ENCODE results near the gene LPCAT1.

LPCAT1 gene

GRCh38 chr5:1555011-1555807 lies 31.4 kb upstream of the LPCAT1 start:
- DNase-seq: peak; percentile 86

DNA sequence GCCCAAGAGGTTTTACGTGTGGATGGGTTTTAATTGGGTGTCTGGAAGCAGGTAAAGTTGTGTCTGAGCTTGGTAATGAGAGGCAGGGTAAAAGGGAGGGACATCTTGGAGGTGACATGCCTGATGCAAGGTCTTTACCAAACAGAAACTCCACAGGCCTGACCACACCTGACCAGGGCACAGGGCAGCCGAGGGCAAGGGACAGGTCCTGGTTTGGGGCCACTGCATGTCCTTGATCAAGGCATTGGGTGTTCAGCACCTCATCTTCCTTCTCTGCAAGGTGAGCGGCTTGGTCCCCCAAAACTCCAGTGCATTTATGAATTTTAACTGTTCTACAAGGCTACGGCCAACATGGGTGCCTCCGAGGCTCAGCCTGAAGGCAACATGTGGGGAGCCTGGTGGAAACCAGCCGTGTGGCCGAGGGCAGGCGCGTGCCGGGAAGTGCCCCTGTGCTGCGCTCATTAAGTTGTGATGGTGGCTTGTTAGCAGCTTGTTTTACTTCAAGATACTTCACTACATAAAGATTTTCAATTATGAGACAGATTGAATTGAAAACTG lies 30.7 kb upstream of the LPCAT1 start:
- no peak for DNase-seq

DNA sequence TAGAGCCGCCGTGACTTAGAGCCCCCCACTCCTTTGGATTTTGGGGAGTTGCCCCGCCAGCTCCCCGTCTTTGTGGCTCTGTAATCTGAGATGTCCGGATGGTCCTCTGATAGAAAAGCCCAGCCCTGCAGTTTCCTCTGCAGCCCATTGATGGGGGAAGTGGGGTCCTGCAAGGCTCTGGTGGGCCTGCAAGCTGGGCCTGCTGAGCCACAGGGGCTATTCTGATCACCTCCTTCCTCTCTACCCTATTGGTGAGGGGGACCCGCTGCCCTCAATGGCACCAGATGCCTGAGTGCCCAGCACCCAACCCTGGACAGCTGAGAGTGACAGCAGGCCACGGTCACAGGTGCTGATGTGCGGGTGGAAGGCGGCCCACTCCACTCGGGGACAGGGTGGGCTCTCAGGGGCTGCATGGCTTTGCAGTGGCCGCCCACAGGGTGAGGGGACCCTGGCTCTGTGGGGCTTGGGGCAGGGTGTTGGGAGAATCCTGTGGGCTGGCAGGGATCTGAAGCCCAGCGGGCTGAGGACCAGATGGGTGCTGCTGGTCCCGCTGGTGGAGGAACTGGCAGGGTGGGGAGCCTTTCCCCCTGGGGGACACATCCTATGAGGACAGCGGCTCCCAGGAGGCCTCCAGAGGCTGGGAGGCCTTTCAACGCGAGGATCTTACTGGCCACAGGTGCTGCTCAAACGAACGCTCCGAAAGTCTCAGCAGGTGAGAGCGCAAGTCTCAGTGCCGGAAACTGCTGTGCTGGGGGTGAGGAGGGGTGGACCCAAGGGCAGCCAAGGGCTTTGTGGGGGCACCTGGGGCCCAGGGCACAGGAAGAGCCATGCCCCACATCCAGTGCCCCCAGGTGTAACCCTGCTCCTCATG lies 30.0 kb upstream of the LPCAT1 start:
- no peak for DNase-seq

GRCh38 chr5:1552521-1553255 lies 28.9 kb upstream of the LPCAT1 start:
- DNase-seq: no peak

GRCh38 chr5:1551426-1552301 lies 27.9 kb upstream of the LPCAT1 start:
- no peak for DNase-seq

- DNase-seq: no peak
Measured at GRCh38 chr5:1550287-1551076, 26.7 kb upstream of the LPCAT1 start.

DNA sequence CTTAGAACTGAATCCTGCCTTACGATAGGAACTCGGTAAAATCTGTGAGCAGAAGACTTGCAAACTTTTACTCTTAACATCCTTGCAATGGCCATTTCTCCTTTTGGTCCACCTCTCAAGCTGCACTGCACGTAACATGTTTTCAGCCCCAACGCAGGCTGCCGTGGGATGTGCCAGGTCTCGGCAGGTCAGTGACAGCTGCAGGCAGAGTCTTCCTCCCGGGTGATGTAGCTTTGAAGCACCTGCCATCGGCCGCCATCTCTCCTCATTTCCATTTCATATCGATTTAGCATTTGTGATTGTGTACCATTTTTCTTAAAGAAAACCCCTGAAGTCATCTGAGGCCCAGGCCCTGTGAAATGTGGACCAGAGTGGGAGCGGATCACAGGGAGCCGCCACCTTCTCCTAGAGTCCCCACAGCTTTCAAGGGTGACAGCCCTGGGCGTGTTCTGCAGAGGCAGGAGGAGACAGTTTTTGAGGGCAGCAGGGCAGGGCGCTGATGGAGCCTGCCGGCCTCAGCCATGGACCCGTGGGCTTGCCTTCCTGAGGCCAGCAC lies 25.8 kb upstream of the LPCAT1 start:
- no peak for DNase-seq

- no peak for DNase-seq
Measured at GRCh38 chr5:1548702-1549474, 25.1 kb upstream of the LPCAT1 start.

DNA sequence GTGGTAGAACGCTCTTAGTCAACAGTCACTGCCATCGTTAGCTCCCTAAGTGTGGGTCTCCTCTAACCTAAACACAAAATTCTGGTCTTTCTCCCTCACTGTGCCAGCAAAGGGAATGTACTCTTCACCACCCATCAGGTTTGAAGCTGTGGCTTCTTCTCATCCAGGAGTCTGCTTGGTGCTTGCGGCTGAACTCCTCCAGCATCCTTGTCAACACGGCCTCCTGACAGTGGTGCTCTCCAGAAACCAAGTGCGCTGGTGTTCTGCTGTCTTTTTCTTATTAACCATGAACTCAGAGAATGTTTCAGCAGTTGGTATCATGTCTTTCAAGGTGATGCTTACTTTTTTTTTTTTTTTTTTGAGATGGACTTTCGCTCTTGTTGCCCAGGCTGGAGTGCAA lies 23.9 kb upstream of the LPCAT1 start:
- DNase-seq: no peak

DNA sequence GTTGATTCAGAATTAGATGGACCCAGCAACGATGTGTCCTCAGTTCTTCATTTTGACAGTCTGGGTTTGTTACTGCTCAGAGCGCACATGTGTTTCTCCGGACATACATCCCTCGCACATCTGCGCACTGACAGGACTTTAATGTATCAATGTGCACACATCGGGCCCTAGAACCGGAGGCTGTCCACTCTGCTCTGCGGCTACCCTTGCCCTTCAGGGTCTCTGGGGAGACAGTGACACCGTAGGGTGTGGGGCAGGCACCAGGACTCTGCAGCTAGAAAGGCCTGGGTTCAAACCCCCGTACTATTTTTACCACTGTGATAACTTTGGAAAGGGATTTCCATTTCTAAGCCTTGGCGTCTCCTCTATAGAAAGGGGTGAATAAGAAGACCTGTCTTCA lies 23.5 kb upstream of the LPCAT1 start:
- DNase-seq: no peak

DNA sequence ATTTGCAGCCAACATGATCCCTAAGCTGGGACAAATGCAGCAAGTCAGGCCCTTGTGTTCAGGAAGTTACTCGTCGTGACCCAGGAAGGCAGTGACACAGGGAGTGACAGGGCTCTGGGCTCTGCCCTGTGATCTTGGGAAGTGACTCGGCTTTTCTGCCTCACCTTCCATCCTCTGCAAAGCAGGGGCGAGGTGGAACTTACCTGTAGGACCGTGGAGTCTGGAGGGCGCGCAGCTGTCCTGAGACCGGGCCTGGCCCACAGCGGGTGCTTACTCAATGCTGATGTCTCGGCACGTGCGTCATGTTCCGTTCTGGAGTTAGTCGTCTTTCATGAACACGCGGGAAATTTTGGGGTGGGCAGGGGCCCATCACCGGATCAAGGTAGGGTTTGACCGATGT lies 22.8 kb upstream of the LPCAT1 start:
- no peak for DNase-seq

DNA sequence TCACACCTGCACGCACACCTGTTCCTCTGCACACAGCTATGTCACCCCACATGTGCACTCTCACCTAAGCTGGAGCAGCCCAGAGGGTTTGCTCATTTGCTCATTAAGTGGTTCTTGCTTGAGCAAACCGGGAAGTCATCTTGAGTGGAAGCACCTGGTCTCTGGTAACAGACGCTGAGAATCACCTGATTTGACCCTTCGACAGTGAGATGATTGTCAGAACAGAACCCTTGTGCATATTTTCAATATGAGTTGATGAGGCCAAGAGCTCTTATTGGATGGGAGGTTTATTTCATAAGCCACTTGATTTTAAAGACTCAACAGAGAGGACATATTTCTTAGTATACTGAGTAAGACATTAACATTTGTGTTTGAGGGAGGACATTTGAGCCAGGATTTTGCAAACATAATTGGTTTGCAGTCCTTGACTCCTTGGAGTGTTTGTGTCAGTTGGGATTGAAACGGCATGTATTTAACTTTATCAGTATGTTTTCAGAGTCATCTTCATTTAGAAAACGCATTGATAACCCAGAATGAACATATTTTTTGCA lies 22.1 kb upstream of the LPCAT1 start:
- DNase-seq: no peak

DNA sequence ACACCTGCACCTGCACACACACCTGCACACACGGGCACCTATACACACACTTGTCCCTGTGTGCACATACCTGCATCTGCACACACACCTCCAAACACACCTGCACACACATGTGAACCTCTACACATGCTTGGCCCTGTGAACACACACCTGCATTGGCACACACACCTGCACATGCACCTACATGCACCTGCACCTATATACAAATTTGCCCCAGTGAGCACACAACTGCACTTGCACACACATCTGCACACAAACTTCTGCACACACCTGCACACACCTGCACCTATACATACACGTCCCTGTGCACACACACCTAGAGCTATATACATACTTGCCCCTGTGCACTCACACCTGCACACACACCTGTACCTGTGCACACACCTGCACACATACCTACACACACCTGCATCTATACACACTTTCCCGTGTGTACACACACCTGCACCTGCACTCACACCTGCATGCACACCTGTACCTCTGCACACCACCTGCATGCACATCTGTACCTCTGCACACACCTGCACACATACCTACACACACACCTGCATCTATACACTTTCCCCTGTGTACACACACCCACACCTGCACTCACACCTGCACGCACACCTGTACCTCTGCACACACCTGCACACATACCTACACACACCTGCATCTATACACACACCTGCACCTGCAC lies 21.5 kb upstream of the LPCAT1 start:
- no peak for DNase-seq

- no peak for DNase-seq
Measured at GRCh38 chr5:1544294-1544961, 20.7 kb upstream of the LPCAT1 start.

DNA sequence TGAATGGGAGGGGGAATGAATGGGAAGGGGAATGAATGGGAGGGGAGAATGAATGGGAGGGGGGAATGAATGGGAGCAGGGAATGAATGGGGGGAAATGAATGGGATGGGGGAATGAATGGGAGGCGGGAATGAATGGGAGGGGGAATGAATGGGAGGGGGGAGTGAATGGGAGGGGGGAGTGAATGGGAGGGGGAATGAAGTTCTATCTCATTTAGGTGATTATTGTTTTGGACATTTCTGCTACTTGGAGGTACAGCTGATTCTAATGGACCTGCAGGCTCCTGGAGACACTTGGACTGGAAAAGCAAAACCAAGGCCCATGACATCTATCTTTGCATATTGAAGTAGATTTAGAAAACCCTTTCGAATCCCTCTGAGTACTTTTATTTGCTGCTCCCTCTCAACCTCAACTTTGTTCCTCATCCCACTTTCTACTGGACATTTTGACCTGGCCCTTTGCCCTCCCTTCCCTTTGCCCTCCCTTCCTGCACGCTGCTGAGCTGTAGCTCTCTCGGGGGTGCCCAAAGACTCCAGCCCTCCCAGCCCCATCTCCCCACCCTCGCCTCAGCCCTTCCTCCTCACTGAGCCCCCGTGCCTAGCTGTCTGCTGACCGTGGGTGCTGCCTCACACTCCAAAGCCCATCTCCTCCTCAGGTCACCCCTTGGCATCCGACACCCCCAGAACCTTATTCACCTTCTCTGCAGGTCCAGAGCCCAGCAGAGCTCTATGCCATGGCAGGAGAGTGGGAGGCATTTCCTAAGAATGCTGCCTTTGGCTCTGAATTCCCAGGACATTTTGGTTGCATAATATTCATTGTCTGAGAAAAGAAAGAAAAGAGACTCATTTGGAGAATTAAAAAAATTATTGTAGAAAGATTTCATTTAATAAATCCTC lies 19.9 kb upstream of the LPCAT1 start:
- DNase-seq: no peak

DNA sequence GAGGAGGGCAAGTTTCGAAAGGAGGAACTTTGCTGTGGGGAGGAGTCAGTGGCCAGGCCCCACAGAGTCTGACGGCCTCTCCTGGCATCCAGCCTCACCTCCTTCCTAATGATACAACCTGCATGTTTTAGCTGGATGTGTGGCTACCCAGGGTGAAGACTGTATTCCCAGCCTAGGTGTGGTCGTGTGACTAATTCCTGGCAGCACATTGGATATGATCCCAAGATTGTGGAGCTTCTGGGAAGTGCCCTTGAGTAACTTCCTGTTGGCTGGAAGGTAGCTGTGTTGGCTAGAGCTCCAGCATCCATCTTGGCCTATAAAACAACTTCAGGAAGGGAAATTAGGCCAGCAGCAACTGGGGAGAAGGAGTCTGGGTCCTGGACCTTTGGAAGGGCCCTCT lies 19.0 kb upstream of the LPCAT1 start:
- peak; percentile 14 for DNase-seq

DNA sequence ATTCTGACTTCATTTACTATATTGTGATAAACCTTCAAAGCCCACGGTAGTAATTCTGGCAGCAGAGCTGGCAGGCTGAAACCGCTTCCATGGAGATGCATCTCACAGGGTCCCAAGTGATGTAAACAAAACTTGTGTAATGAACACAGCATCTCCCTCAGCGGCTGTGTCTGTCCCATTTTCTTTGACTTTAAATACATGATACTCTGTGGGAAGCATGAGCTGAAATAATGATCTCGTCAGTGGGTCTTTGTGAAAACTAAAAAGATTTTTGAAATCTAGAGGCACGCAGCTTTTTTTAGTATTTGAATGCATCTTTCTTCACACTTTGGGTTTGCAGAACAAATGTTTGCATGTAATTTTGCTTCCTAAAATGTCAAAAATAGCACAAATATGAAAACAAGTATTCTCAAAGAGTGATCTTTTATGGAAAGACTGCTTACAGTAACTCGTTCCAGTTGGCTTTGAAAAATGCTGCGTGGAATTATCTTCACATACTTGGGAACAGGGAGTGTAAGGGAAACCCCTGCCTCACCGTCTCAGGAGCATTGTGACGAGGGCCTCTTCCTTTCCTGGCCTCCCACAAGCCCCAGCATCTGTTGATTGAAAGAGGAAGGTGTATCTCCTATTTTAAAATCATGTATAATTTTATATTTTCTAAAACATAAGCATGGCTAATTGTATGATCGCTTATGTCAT lies 18.1 kb upstream of the LPCAT1 start:
- no peak for DNase-seq

Data from MV-4-11 (cell line).